NB4 (cell line): ENCODE data around the gene ARMS2.

Source experiments
- DNase-seq: peaks from one replicate; pipeline ENCODE4 v3.0.0; 2010; ENCODE audit warnings: low read depth
- H3K4me3 ChIP-seq: one replicate; pipeline ENCODE4 v1.5.1; 2011; ENCODE audit warnings: mild to moderate bottlenecking, low read depth, low read length, moderate library complexity
- MYC ChIP-seq: IDR thresholded peaks from 2 replicates; pipeline ENCODE4 v1.6.1; 2011; ENCODE audit warnings: low read depth, low read length
- POLR2A ChIP-seq: IDR thresholded peaks from 2 replicates; pipeline ENCODE4 v1.6.1; 2011; ENCODE audit warnings: mild to moderate bottlenecking; ENCODE audit not compliant: insufficient read length; ENCODE audit errors: extremely low read depth
- TF ChIP-seq, protein P1 (sequence below): IDR thresholded peaks from one replicate; pipeline ENCODE4 v1.5.1; 2012; ENCODE audit warnings: low read depth, low read length
- TF ChIP-seq, protein P2 (sequence below): IDR thresholded peaks from 2 replicates; pipeline ENCODE4 v1.6.1; 2011; ENCODE audit warnings: low read depth, low read length

ARMS2 gene

DNA sequence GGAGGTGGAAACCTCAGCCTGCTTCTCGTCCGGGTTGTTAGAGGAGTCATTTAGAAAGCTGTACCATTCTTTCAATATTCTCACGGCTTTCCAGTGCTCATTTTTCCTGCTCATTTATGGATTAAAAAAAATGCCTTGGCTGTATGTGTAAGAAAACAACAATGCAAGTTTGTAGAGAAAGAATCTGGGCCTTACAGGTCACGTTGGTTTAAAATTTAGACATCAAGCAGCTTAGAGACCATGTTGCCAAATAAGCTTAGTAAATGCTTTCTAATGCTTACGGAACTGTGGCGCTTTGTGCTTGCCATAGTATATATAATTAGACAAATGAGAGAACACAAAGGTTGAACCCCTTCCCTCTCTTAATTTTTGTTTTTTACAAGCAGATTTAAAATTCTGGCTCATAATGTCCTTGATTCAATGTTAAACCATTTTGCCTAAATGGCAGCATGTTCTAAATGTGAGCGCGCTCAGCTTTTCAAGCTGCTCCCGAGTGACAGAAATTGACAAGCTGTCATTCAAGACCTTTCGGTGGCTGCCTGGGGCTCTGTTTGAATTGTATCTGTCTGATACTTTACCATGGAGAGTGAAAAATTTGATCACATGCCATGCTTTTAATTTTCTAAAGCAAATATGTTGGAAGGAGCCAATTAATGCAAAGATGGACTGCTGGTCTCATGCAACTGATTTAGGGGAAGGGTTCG, 1.1 kb downstream of the ARMS2 start:
- TF ChIP-seq MYC (no peak), POLR2A (no peak)
- TF ChIP-seq, protein P1, sequence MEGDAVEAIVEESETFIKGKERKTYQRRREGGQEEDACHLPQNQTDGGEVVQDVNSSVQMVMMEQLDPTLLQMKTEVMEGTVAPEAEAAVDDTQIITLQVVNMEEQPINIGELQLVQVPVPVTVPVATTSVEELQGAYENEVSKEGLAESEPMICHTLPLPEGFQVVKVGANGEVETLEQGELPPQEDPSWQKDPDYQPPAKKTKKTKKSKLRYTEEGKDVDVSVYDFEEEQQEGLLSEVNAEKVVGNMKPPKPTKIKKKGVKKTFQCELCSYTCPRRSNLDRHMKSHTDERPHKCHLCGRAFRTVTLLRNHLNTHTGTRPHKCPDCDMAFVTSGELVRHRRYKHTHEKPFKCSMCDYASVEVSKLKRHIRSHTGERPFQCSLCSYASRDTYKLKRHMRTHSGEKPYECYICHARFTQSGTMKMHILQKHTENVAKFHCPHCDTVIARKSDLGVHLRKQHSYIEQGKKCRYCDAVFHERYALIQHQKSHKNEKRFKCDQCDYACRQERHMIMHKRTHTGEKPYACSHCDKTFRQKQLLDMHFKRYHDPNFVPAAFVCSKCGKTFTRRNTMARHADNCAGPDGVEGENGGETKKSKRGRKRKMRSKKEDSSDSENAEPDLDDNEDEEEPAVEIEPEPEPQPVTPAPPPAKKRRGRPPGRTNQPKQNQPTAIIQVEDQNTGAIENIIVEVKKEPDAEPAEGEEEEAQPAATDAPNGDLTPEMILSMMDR, result no peak
- TF ChIP-seq, protein P2, sequence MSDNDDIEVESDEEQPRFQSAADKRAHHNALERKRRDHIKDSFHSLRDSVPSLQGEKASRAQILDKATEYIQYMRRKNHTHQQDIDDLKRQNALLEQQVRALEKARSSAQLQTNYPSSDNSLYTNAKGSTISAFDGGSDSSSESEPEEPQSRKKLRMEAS, result no peak
- DNase-seq, result no peak
- no peak overlapping the region for H3K4me3 ChIP-seq

DNA sequence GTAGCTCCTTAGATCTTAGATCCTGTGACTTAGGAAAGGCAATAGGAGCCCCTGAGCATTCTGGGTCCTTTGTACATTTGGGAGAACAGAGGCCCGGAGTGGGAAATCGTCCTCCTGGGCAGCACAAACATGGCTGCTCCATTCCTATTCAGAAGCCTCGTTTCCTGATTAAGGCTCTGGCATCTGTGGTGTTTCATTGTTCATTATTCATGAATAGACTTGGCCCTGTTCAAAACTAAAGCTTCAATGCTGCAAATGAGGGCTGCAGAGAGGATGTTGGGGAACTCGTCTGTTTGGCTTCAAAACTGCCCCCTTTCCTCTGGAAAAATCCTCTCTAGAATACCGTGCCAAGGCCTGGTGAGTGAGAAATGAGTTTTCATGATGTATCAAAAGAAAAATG, 3.5 kb downstream of the ARMS2 start:
- TF ChIP-seq POLR2A, result no peak
- TF ChIP-seq, protein P1, result no peak
- TF ChIP-seq, protein P2, result no peak
- no peak for TF ChIP-seq MYC
- no peak for DNase-seq

DNA sequence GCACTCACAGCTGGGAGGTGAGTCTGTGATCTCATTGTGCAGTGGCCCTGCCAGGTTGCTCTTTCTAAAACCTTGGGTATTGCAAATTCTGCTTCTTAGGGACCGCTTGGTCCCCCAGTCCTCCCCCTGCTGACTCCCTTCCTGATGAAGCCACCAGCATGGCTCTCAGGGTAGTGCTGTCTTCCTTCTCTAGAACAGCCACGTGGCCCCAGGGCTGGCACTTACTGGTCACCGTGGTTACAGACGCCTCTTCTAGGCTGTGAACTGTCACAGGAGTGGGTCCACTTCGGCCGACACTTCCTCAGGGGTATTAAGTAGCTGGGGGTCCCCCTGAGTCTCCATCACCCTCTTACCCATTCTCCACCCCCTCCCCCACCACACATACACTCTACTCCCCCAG, 4.2 kb downstream of the ARMS2 start:
- no peak overlapping the region for H3K4me3 ChIP-seq
- TF ChIP-seq POLR2A, result no peak
- TF ChIP-seq, protein P1, result no peak
- TF ChIP-seq, protein P2, result no peak
- DNase-seq, result no peak

More for the DNA sequence above, 3.5 kb downstream of the ARMS2 start:
- no peak overlapping the region for H3K4me3 ChIP-seq

DNA sequence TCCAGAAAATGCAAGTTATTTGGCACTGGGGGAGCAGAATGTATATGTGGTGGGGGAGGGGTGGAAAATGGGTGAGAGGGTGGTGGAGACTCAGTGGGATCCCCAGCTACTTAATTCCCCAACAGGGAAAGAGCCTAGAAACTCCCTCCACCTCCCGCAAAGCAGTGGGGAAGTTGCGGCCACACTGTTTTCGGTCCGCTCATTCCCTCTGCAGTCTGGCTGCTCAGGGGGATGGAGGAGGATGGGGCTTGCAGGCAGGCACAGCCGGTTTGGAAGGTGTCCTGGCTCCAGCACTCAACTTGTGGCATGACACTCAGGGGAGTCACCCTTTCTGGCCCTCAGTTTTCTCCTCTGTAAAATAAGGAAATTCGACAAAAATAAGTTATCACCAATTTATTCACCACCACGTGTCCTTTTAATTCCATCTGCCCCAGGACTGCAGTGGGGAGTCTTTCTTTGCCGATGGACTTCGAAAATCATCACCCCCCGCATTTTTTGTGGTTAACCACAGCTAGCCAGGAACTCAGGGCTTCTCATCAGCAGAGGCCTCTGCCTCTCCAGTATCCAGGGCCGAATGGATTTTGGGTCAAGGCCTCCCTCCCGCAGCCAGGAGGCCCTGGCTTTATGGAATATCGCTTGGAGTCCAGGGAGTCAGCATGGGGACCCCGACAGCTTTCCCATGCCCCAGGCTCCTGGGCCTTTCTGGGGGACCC, 5.3 kb downstream of the ARMS2 start:
- peak; percentile 51 for DNase-seq
- TF ChIP-seq, protein P1, result no peak
- TF ChIP-seq, protein P2, result no peak
- TF ChIP-seq POLR2A (no peak), MYC (no peak)
- no peak overlapping the region for H3K4me3 ChIP-seq

DNA sequence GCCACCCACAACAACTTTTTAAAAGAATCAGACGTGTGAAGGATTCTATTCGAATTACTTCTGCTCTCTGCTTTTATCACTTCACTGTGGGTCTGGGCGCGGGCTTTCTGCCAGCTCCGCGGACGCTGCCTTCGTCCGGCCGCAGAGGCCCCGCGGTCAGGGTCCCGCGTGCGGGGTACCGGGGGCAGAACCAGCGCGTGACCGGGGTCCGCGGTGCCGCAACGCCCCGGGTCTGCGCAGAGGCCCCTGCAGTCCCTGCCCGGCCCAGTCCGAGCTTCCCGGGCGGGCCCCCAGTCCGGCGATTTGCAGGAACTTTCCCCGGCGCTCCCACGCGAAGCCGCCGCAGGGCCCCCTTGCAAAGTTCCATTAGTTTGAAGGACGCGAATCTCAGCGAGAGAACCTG, 6.4 kb downstream of the ARMS2 start:
- DNase-seq, result no peak
- no peak overlapping the region for H3K4me3 ChIP-seq
- TF ChIP-seq POLR2A, result no peak
- TF ChIP-seq, protein P2, result no peak
- no peak for TF ChIP-seq MYC
- TF ChIP-seq, protein P1, result no peak
